GM20000 (cell line): Measurements from ENCODE around the gene MED20.

Experiments
- DNase-seq: peaks from one replicate; pipeline ENCODE4 v3.0.0; 2012; ENCODE audit warnings: low spot score
- CTCF ChIP-seq: IDR thresholded peaks from 2 replicates; pipeline ENCODE4 v1.5.1; 2012; ENCODE audit warnings: mild to moderate bottlenecking, control low read depth; ENCODE audit errors: extremely low read depth, missing control alignments

The MED20 gene

GRCh38 chr6:41881506-41881905, 39.4 kb downstream of the MED20 start:
- no peak for DNase-seq
- no peak for TF ChIP-seq CTCF

GRCh38 chr6:41878961-41879405, 42.0 kb downstream of the MED20 start:
- TF ChIP-seq CTCF = no peak
- no peak for DNase-seq

- TF ChIP-seq CTCF = no peak
- DNase-seq = no peak
Measured at GRCh38 chr6:41878246-41878645, 42.7 kb downstream of the MED20 start.

GRCh38 chr6:41877051-41877680, 43.8 kb downstream of the MED20 start:
- TF ChIP-seq CTCF = no peak
- DNase-seq = no peak

GRCh38 chr6:41874741-41875140, 46.2 kb downstream of the MED20 start:
- no peak for TF ChIP-seq CTCF
- no peak for DNase-seq

- no peak for TF ChIP-seq CTCF
- DNase-seq = no peak
Measured at GRCh38 chr6:41872147-41872546, 48.8 kb downstream of the MED20 start.

GRCh38 chr6:41871691-41872090, 49.2 kb downstream of the MED20 start:
- DNase-seq = no peak
- TF ChIP-seq CTCF = no peak
